ENCODE measurements around the gene ABHD16B. TPM values are rescaled to one million over a fixed set of nuclear protein-coding genes. Genes with fewer than 3 reads are reported as not detected.
"Not testable (repeated sequence)": the region's sequence is repeated elsewhere in the genome, so short reads cannot be mapped to it uniquely, and the experiment has no call there.

Gene ABHD16B
- total and polyA plus RNA-seq, 2 donors (not counting 1 experiment from before 2014, with no cell fraction given), result not detected

- intact Hi-C loops (cut with micrococcal nuclease), result no loop called here
- no peak overlapping the region for H3K4me3 ChIP-seq (ENCODE audit: control extremely low read depth in 1 of 5, extremely low read depth in 1 of 5, insufficient read depth in 1 of 5, low read depth in 2 of 5, low read length in 4 of 5)
- WGBS (ENCODE audit: insufficient coverage), result 42% methylated on average over 19 of the region's 27 CpGs
- no peaks in the 10 kb centered on the region for H3K9me3 ChIP-seq (ENCODE audit: control extremely low read depth in 1 of 3, control insufficient read depth in 2 of 3, insufficient read depth in 1 of 3, low read length in 2 of 3)
- no peak for TF ChIP-seq EZH2 (IDR thresholded peaks at IDR 0.05; ENCODE audit: borderline replicate concordance, insufficient read depth, low read depth, low read length, poor library complexity, severe bottlenecking)
- no peaks in the 10 kb centered on the region for H3K9me3 Mint-ChIP-seq (ENCODE audit: insufficient read depth)
- H3K4me3 Mint-ChIP-seq, result no peak overlapping the region
- H3K27ac ChIP-seq (ENCODE audit: low read length in 2 of 2), result no peak overlapping the region
- H3K9ac ChIP-seq (ENCODE audit: low read length), result no peak overlapping the region
- DNase-seq, result peak; percentile 70
- H4K20me1 ChIP-seq (ENCODE audit: control insufficient read depth, insufficient read depth, low read length, poor library complexity, severe bottlenecking), result no peaks in the 10 kb centered on the region
- ChIA-PET CTCF (no interaction called here), POLR2A (interaction anchor here (0.7 kb wide), 1 partner anchor 163 kb away, joined by 4 read pairs; no protein-coding TSS in a partner anchor)
- H3K27ac Mint-ChIP-seq, result no peak overlapping the region
- peaks cover 18% of the 10 kb centered on the region for H3K27me3 Mint-ChIP-seq
- peaks cover 0 to 59% (median 20%) of the 10 kb centered on the region in 4 experiments for H3K27me3 ChIP-seq (replicated peaks in 1 of 4; ENCODE audit: control extremely low read depth in 1 of 4, control insufficient read depth in 3 of 4, insufficient read depth in 4 of 4, low read length in 3 of 4)
- peak; percentile 33 for ATAC-seq (ENCODE audit: low read depth)
- peaks cover 7% of the 10 kb centered on the region for H3K4me1 Mint-ChIP-seq
- no peaks in the 10 kb centered on the region for H3K79me2 ChIP-seq (ENCODE audit: control insufficient read depth, insufficient read depth, low read length)
- H2AFZ ChIP-seq (ENCODE audit: insufficient read depth, low read depth, low read length, poor library complexity, severe bottlenecking), result no peak overlapping the region
- H3K4me2 ChIP-seq (replicated peaks; ENCODE audit: low read depth, low read length, poor library complexity, severe bottlenecking), result no peak overlapping the region
- H3K36me3 ChIP-seq (replicated peaks in 1 of 2; ENCODE audit: control extremely low read depth in 1 of 2, control insufficient read depth in 1 of 2, extremely low read depth in 1 of 2, insufficient read depth in 2 of 2, low read length in 1 of 2), result no peaks in the 10 kb centered on the region
- peaks cover 28 to 42% of the 10 kb centered on the region in 2 donors for H3K4me1 ChIP-seq (ENCODE audit: control insufficient read depth in 2 of 2, insufficient read depth in 2 of 2, low read length in 2 of 2)
Measured at GRCh38 chr20:63850689-63851547, 10.4 kb upstream of the ABHD16B start.

- CTCF ChIA-PET, H3K4me1 Mint-ChIP-seq: not testable (repeated sequence)
Measured at GRCh38 chr20:63851548-63851943, 9.8 kb upstream of the ABHD16B start.

GRCh38 chr20:63853733-63854068 lies 7.6 kb upstream of the ABHD16B start:
- H2AFZ ChIP-seq (ENCODE audit: insufficient read depth, low read depth, low read length, poor library complexity, severe bottlenecking); H3K9me3 Mint-ChIP-seq (ENCODE audit: insufficient read depth); intact Hi-C loops (cut with micrococcal nuclease); H3K36me3 ChIP-seq (replicated peaks in 1 of 2; ENCODE audit: control extremely low read depth in 1 of 2, control insufficient read depth in 1 of 2, extremely low read depth in 1 of 2, insufficient read depth in 2 of 2, low read length in 1 of 2); H3K4me3 Mint-ChIP-seq; DNase-seq; H4K20me1 ChIP-seq (ENCODE audit: control insufficient read depth, insufficient read depth, low read length, poor library complexity, severe bottlenecking); H3K27ac Mint-ChIP-seq; H3K9ac ChIP-seq (ENCODE audit: low read length); H3K27ac ChIP-seq (ENCODE audit: low read length in 2 of 2); H3K4me3 ChIP-seq (ENCODE audit: control extremely low read depth in 1 of 5, extremely low read depth in 1 of 5, insufficient read depth in 1 of 5, low read depth in 2 of 5, low read length in 4 of 5); ATAC-seq (ENCODE audit: low read depth); H3K79me2 ChIP-seq (ENCODE audit: control insufficient read depth, insufficient read depth, low read length); H3K4me2 ChIP-seq (replicated peaks; ENCODE audit: low read depth, low read length, poor library complexity, severe bottlenecking); H3K9me3 ChIP-seq (ENCODE audit: control extremely low read depth in 1 of 3, control insufficient read depth in 2 of 3, insufficient read depth in 1 of 3, low read length in 2 of 3): not testable (repeated sequence)
- POLR2A ChIA-PET, result interaction anchor here (0.6 kb wide), 1 partner anchor 333 kb away, joined by 4 read pairs; no protein-coding TSS in a partner anchor
- CTCF ChIA-PET, result interaction anchor here (0.8 kb wide), 1 partner anchor 67 kb away, joined by 3 read pairs; no protein-coding TSS in a partner anchor
- Mint-ChIP-seq H3K27me3 (peaks cover 15% of the 10 kb centered on the region), H3K4me1 (peaks cover 25% of the 10 kb centered on the region)
- 59% methylated on average over 4 of the region's 4 CpGs for WGBS (ENCODE audit: insufficient coverage)
- H3K4me1 ChIP-seq (ENCODE audit: control insufficient read depth in 2 of 2, insufficient read depth in 2 of 2, low read length in 2 of 2), result peaks cover 22 to 42% of the 10 kb centered on the region in 2 donors
- H3K27me3 ChIP-seq (replicated peaks in 1 of 4; ENCODE audit: control extremely low read depth in 1 of 4, control insufficient read depth in 3 of 4, insufficient read depth in 4 of 4, low read length in 3 of 4), result peaks cover 0 to 31% (median 10%) of the 10 kb centered on the region in 4 experiments

More at GRCh38 chr20:63851548-63851943, 9.8 kb upstream of the ABHD16B start:
- H4K20me1 ChIP-seq (ENCODE audit: control insufficient read depth, insufficient read depth, low read length, poor library complexity, severe bottlenecking); H3K27ac Mint-ChIP-seq; H3K36me3 ChIP-seq (replicated peaks in 1 of 2; ENCODE audit: control extremely low read depth in 1 of 2, control insufficient read depth in 1 of 2, extremely low read depth in 1 of 2, insufficient read depth in 2 of 2, low read length in 1 of 2); ATAC-seq (ENCODE audit: low read depth); DNase-seq; H3K4me3 Mint-ChIP-seq; H3K9me3 ChIP-seq (ENCODE audit: control extremely low read depth in 1 of 3, control insufficient read depth in 2 of 3, insufficient read depth in 1 of 3, low read length in 2 of 3); H3K27ac ChIP-seq (ENCODE audit: low read length in 2 of 2); H3K79me2 ChIP-seq (ENCODE audit: control insufficient read depth, insufficient read depth, low read length); H3K4me3 ChIP-seq (ENCODE audit: control extremely low read depth in 1 of 5, extremely low read depth in 1 of 5, insufficient read depth in 1 of 5, low read depth in 2 of 5, low read length in 4 of 5); intact Hi-C loops (cut with micrococcal nuclease); H2AFZ ChIP-seq (ENCODE audit: insufficient read depth, low read depth, low read length, poor library complexity, severe bottlenecking); H3K9me3 Mint-ChIP-seq (ENCODE audit: insufficient read depth); H3K4me2 ChIP-seq (replicated peaks; ENCODE audit: low read depth, low read length, poor library complexity, severe bottlenecking); H3K9ac ChIP-seq (ENCODE audit: low read length): not testable (repeated sequence)
- H3K4me1 ChIP-seq (ENCODE audit: control insufficient read depth in 2 of 2, insufficient read depth in 2 of 2, low read length in 2 of 2), result peaks cover 23 to 36% of the 10 kb centered on the region in 2 donors
- H3K27me3 ChIP-seq (replicated peaks in 1 of 4; ENCODE audit: control extremely low read depth in 1 of 4, control insufficient read depth in 3 of 4, insufficient read depth in 4 of 4, low read length in 3 of 4), result peaks cover 0 to 53% (median 17%) of the 10 kb centered on the region in 4 experiments
- WGBS (ENCODE audit: insufficient coverage), result 78% methylated on average over 9 of the region's 14 CpGs
- POLR2A ChIA-PET, result interaction anchor here (0.7 kb wide), 1 partner anchor 163 kb away, joined by 4 read pairs; no protein-coding TSS in a partner anchor
- peaks cover 15% of the 10 kb centered on the region for H3K27me3 Mint-ChIP-seq
